HG03460 (cell line): ENCODE measurements around the gene PDE6B.
A peak's percentile ranks its signal among the peaks of the same experiment; 100 is the strongest.
"Not testable (repeated sequence)": the region's sequence is repeated elsewhere in the genome, so short reads cannot be mapped to it uniquely, and the experiment has no call there.

ENCODE experiments used
- ATAC-seq: cut with Tn5 transposase; IDR thresholded peaks from one replicate; pipeline ENCODE4 v1.9.1; 2021; ENCODE audit not compliant: unreplicated experiment

PDE6B gene

DNA sequence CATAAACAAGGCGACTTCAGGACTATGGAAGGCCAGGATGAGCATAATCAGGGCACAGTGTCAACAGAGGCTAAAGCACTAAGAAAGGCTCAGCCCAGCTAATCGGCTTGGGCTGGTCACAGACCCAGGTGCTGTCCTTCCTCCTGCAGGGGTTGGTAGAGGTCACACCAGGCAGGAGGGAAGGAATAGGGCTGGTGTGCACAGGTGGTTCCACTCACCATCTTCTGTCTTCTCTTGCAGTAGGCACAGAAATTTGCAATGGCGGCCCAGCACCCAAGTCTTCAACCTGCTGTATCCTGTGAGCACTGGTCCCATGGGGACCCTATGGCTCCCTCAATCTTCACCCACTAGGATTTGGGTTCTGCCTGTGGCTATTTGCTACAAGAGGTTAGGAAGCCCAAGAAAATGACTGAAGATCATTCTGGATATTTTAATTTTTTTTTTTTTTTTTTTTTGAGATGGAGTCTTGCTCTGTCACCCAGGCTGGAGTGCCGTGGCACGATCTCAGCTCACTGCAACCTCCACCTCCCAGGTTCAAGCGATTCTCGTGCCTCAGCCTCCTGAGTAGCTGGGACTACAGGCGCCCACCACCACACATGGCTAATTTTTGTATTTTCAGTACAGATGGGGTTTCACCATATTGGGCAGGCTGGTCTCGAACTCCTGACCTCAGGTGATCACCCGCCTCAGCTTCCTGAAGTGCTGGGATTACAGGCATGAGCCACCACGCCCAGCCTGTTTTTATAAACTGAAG lies 44.6 kb downstream of the PDE6B start:
- ATAC-seq, result not testable (repeated sequence)

DNA sequence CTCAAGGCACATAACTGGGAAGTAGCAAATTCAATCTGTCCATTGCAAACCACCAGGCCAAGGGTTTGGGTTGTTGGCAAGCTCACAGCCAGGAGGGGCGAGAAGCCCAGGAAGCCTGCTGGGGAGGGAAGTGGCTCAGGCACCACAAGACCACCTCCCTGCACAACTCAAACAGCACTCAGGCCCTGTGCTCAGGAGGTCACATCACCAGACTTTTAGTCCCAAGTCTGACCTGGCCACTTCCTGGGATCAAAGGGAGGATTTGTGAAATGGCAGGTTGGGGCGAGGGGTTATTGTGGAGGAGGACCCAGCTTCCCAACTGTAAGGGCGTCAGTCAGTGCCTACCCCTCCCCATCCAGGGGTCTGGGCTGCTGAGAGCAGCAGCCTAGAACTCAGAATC lies 46.4 kb downstream of the PDE6B start:
- ATAC-seq, result no peak

DNA sequence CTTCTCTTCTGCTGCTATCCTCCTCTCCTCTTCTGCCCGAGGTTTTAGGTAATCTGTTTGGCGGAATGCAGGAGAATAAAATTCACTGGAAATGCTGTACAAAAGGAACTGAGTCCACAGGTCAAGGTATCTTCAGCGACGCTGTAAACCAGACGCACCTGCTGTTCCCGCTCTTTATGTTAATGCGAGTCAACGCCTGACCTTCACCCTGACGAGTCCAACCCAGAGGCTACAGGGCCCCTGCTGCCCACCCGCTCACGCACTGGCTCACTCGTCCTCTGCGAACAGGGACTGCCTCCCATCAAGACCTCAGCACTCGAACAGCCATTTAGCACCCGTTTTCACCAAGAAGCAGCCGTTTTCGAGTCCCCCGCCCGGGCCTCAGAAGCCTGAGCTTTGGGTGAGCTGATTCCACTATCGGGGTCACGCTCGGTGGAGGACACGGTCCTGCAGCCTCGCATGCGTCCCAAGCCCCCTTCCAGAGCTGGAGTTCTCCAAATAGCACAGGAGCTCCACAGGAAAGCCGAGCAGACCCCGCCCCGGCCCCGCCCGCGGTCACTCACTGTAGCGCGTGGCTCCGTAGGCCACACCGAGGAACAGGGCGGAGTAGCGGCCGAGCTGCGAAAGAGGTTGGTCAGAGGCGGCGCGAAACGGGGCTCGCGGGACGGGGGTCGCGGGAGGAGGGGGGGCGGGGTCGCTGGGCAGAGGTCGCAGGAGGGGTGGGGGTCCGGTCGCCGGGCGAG lies 48.1 kb downstream of the PDE6B start:
- no peak for ATAC-seq

DNA sequence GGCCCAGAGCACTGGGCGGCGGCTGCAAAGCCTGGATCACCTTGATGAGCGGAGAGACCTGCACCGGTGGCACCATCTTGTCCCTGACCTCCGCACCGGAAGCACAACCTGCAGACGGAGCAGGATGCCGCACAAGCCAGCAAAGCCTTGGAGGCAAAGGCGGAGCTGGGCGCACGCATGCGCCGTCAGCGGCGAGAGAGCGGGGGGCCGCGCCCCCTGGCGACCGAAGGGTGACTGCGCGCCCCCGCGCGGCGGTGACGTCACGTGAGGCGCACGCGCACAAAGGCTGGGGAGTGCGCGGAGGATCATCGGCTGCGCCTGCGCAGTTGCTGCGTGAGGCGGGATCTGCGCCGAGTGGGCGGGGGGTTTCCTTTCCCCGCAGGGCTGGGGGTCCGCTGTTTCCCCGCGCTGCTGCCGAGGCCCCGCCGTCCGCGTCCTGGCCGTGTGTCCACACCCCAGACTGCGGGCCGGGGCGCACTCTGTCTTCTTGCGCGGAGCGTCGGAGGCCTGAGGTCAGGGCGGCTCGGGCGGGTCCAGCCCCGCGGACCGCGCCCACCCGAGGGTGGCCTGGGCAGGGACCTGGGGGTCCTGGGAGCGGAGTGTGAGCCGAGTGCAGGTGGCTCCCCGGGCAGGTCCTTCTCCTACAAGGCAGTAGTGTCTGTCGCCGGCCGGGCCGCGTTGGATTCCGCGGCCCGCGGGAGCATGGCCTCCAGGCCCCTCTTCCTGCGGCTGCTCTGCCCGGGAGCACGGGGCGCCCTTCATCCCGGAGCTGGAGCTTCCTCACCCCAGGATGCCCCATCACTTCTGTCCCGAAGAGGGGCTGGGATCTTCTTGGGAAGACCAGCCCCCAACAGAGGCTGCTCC lies 49.0 kb downstream of the PDE6B start, which contains the start of the genes ATP5ME and MYL5:
TSS of gene ATP5ME (minus strand) at position 105 of the 864 bp plus-strand sequence. CDS start at position 76, 29 bp downstream.
TSS of gene MYL5 (plus strand) at position 371 of the 864 bp plus-strand sequence. CDS start 3,485 bp downstream, outside the sequence.
- ATAC-seq, result peak; percentile 79

DNA sequence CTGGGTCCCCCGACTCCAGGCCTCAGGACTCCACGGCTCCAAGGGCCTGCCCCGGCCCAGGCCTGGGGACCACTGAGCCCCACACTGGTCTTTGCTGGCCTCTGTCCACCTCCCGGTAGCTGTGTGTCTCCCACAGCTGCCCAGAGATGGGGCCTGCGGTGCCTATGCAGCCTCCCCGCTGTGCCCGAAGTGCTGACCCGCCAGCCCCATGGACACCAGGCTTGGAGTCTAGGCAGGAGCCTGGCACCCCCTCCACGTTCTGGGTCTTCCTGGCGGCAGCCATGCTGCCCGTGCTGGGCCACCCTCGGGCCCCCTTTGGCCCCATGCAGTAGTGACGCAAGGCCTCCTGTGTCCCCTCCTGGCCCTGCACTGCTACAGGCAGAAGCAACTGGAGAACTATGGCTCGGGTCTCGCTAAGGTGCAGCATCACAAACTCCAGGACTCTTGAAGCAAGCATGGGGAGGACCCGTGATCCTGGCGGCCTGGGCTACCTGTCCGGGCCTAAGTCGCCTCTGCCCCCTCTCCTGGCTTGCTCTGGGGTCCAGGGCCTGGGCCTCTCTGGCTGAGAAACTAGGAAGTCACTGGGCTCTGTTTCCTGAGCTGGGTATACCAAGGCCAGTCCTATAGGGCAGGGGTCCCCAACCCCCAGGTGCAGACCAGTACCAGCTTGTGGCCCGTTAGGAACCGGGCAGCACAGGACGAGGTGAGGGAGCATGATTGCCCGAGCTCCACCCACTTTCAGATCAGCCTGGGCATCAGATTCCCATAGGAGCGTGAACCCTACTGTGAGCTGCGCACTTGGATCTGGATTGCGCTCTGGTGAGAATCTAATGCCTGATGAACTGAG lies 49.9 kb downstream of the PDE6B start:
- peak; percentile 4 for ATAC-seq

DNA sequence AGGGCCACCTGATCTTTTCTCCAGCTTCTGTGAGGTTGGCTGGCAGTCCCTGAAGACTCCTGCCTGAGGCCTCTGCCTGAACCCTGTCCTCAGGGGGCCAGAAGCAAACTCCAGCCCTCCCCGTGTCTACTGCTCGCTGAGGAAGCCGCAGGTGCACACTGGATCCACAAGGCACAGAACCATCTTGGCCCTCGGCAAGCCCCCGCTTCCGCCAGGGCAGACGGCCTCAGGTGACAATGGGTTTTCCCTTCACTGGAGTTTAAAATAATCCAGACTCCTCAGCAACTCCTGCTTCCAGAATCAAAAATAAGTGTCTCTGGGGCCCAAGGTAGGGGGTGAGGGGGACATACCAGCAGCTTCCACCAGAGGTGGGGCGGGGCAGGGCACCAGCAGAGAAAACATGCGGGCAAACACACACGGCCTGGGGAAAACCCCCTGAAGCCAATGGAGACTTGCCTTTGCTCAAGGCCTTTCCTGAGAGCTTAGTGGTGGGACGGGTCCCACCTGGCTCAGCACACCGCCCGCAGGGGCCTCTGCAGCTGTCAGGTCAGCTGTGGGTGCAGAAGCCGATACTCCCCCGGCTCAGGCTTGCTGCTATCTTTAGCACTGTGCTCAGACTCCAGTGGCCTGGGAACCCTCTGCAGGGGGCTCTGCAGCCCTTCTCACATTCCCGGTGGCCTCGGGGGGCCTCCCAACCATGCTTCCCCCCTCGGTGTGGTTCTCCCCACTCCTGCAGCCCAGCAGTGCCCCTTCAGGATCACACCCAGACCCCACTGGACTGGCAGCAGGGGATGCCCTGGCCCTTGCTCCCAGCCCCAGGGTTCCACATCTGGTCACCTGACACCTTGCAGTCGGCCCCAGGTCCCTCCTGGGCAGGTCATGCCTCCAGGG lies 50.9 kb downstream of the PDE6B start:
- ATAC-seq, result no peak

DNA sequence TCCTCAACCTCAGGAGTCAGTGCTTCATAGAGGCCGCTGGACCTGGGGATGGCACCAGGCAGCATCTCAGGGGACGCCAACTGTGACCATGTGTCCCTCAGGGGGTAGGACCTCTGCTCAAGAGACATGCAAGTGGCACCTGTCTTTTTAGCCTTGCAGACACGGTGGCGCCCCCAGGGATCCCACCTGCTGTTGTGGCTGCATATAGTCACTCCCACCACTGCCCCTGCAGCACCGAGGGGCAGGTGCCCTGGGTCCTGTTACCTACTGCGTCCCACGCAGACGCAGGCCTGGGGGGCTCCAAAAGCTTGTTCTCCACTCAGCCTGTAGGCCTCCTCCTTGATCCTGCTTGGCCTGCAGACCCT lies 51.5 kb downstream of the PDE6B start:
- no peak for ATAC-seq

DNA sequence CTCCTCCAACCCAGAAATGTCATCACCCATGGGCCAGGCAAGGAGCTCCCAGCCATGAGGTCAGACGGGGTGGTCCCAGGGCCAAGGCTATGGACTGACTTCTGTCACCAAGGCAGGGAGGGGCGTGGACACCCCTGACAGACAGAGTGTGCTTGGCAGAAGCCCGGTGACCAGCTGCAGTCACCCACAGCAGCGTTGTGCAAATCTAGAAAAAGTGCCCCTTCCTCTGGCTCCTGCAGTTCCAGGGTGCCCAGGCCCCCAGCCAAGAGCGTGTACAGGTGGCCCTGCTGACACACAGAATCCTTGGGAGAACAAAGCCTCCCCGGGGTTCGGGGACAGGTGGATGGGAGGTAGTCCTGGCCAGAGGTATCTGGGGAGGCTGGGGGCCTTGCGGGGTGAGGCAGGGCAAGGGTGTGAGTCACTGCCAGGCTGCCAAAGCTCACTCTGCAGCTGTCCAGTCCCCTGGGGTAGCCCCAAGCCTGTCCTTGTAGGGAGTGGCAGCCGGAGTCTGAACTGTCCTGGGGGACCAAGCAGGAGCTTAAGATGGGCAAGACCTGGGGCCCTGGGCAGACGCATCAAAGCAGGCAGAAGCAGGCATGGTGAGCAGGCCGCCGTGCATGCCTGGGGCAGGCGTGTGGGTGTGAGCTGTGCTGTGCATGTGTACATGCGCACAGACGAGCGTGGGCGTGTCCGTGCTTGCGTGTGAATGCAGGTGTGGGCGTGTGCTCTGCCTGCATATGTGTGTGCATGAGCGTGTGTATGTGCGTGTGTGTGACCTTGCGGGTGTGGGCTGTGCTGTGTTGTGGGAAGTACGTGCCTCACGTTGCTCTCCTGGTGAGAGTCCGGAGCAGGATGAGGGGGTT lies 52.3 kb downstream of the PDE6B start:
- no peak for ATAC-seq

DNA sequence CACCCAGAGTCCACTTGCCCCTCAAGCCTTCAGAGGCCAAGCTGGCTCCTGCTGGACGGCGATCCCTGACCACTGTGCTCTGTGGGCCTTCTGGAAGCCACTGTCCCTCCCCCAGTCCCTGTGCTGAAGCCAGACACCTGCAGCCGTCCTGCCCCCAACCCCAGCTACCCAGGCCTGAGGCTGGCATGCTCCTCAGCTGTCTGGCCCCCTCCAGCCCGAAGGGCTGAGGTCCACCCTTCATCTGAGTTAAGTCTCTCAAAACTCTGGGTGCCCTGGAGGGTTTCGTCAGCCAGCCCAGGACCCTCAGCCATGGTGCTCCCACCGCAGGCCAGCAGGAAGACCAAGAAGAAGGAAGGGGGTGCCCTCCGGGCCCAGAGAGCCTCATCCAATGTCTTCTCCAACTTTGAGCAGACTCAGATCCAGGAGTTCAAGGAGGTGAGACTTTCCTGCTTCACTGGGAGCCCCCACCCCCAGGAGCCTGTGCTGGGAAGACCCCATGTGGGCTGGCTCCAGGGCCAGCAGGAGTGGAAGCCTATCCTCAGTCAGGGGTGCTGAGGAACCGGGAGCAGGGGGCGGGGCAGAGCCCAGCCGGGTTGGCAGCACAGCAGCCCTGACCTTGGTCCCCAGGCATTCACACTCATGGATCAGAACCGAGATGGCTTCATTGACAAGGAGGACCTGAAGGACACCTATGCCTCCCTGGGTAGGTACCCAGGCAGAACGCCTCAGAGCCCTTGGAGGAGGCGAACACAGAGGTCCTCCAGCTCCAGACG lies 53.1 kb downstream of the PDE6B start:
- ATAC-seq, result no peak

DNA sequence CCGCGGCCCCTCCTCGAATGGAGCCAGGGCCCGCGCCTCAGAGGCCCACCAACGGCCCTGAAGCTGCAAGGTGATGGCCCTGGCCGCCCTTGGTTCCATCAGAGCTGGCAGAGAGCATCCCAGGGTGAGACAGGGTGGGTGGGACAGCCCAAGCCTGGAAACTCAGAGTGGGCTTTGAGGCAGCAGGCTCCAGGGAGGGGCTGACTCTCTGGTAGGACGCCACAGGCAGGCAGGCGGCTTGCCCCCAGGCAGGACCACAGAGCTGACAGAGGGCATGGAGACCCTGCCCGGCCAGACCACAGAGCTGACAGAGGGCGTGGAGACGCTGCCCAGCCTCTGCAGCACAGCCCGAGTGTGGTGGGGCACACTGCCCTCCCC lies 53.7 kb downstream of the PDE6B start:
- ATAC-seq, result no peak

DNA sequence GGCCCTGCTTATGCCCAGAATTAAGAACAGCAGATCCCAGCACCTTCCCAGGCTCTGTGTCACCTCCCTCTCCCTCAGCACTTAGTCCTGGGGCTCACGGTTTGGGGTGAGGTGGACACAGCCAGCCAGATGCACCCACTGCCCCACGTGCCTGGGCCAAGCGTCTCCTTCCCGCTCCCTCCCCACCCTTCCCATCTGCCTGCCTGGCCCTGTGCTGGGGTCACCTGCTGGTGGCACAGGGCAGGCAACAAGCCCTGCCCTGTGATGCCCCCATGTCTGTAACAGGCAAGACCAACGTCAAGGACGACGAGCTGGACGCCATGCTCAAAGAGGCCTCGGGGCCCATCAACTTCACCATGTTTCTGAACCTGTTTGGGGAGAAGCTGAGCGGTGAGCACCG lies 54.3 kb downstream of the PDE6B start:
- no peak for ATAC-seq

DNA sequence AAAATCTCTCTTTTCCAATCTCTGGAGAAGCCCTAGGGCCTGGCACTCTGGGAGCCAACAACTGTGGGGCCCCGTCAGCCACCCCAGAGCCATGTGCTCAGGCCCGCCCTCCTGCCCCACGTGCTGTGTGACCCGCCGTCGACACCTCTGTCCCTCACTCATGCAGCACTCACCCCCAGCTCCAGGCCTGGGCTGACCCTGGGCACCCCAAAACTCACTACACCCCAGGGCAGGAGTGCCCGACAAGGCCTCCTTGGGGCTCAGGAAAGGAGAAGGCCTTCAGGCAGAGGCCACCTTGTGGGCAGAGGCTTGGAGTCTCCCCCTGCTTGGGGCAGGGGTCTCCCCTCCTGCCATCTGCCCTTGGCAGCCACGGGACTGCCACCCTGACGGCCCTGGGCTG lies 54.7 kb downstream of the PDE6B start:
- ATAC-seq, result no peak

DNA sequence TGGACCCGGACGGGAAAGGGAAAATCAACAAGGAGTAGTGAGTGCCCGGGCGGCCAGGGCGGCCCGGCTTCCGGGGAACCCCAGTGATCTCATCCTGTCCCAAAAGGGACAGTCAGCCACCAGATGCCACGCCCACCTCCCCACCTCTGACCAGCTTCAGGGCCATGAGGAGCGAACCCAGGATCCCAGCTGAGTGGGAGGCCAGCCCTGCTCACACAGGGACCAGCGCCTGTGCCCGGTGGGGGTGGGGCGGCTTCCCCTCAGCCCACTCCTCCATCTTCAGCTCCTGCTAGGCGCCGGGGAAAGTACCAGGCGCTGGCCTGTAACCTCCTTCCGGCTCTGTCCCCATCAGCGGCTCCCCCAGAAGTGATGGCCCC lies 55.2 kb downstream of the PDE6B start:
- no peak for ATAC-seq

DNA sequence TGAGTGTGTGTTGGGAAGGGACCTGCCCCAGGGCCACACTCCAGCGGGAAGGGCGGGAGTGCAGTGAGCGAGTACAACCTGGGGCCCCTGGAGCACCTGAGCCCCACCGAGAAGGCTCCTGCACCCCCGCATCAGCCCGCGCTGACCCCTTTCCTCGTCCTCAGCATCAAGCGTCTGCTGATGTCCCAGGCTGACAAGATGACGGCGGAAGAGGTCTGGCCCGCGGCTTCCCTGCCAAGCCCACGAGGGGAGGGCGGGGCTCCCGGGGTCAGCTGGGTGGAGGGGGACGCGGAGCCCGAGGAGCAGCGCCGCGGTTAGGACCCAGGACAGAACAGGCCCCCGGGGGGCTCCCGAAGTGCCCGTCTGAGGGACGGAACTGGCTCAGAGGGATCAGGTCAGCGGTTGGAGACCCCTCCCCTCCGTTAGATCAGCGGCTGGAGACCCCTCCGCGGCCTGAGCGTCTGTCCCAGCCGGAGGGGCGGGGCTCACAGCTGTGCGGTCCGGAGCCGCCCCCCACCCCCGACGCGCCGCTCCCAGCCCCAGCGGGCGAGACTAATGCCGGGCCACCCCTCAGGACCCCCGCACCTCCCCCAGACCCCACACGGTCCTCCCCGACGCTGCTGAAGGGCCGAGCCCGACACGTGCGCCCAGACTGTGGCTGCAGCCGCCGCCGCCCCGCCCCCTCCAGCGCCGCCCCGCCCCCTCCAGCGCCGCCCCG lies 55.7 kb downstream of the PDE6B start:
- no peak for ATAC-seq

DNA sequence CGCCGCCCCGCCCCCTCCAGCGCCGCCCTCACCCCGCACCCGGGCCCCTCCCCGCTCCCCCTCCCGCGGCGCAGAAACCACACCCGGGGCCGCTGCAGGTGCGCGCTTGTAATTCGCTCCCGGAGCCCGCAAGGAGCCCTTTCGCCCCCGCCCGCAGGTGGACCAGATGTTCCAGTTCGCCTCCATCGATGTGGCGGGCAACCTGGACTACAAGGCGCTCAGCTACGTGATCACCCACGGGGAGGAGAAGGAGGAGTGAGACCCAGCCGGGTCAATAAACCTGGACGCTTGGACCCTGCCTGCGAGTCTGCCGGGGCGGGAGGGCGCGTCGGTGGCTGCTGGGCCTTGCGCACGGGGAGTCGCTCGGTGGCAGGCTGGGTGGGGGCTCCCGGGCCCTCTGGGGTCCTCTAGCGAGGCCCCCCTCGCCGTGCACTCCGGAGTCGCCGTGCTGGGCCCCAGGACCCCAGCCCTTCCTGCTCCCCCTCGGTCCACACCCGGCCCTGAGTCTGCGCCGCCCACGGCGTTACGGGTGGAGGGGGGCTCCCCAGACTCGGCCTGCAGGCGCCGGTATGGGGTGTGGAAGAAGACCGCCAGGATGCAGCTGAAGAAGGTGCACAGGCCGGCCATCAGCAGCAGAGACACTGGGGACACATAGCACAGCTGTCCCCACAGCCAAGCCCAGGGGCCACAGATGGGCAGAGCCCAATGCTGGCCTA lies 56.5 kb downstream of the PDE6B start:
- no peak for ATAC-seq

DNA sequence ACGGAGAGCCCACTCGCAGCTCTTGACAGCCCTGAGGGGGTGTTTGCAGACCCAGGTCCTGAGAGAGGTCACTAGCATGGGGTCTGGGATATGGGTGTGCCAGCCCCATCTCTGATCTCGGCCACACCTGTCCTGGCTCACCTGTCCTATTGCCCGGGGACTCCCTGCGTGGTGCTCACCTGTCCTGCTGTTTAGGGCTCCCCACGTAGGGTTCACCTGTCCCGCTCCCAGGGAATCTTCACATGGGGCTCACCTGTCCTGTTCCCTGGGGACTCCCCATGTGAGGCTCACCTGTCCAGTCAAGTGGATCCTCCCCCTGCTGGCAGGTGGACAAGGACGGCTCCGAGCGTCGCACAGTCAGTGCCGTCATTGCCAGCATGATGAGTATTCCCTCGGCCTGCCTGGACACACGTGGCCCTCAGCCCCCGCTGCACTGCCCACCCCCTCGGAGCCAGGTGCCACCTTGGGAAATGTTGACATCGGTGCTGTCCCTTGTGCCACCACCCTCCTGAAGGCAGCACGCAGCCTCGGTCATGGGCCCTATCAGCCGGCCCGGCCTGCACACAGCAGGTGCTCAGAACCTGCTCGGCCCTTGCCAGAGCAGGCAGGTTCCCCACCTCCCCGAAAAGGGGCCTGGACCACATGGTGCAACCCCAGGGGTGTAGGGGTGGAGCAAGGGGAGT lies 57.3 kb downstream of the PDE6B start:
- ATAC-seq, result no peak
